ENCODE results near the gene ZNF577.

ZNF577 gene

GRCh38 chr19:51887522-51888498 lies at the start of gene ZNF577:
Gene ZNF577 (minus strand): TSS chr19:51887951. CDS start chr19:51880382, 7,569 bp downstream.
- peaks cover 0 to 14% (median 2%) of the 10 kb centered on the region in 4 donors for H3K4me1 ChIP-seq
- H3K27me3 ChIP-seq, result no peaks in the 10 kb centered on the region
- TF ChIP-seq CTCF (IDR thresholded peaks at IDR 0.05), result no peak
- intact Hi-C loops (cut with DNase I; ENCODE audit: low total_unique reads), result no loop called here
- DNase-seq, result peak; percentile 89 to 94
- peak within 1 kb of the TSS; percentile 79 to 82 for H3K27ac ChIP-seq
- H3K36me3 ChIP-seq, result peaks cover 37 to 56% (median 41%) of the 10 kb centered on the region in 3 donors
- peaks cover 3 to 62% (median 31%) of the 10 kb centered on the region in 3 donors for H3K9me3 ChIP-seq
- peak within 1 kb of the TSS; percentile 72 to 85 for H3K4me3 ChIP-seq

GRCh38 chr19:51931921-51932320 lies 44.2 kb upstream of the ZNF577 start:
- peaks cover 72 to 74% (median 73%) of the 10 kb centered on the region in 3 donors for H3K36me3 ChIP-seq
- intact Hi-C loops (cut with DNase I; ENCODE audit: low total_unique reads), result no loop called here
- DNase-seq, result no peak
- H3K4me3 ChIP-seq, result no peak overlapping the region
- no peaks in the 10 kb centered on the region for H3K27me3 ChIP-seq
- H3K9me3 ChIP-seq, result peaks cover 0 to 40% (median 31%) of the 10 kb centered on the region in 3 donors
- peaks cover 0 to 10% (median 8%) of the 10 kb centered on the region in 4 donors for H3K4me1 ChIP-seq
- H3K27ac ChIP-seq, result no peak overlapping the region
- no peak for TF ChIP-seq CTCF (IDR thresholded peaks at IDR 0.05)

- peaks cover 0 to 14% (median 10%) of the 10 kb centered on the region in 4 donors for H3K4me1 ChIP-seq
- no peak for TF ChIP-seq CTCF (IDR thresholded peaks at IDR 0.05)
- H3K36me3 ChIP-seq, result peaks cover 33 to 34% (median 33%) of the 10 kb centered on the region in 3 donors
- no peaks in the 10 kb centered on the region for H3K27me3 ChIP-seq
- no peak for DNase-seq
- peak overlapping the region; percentile 75 to 85 for H3K27ac ChIP-seq
- peaks cover 0 to 16% (median 10%) of the 10 kb centered on the region in 3 donors for H3K9me3 ChIP-seq
- intact Hi-C loops (cut with DNase I; ENCODE audit: low total_unique reads), result loop anchor here (10.0 kb wide), 1 partner anchor 307 kb away; no protein-coding TSS in a partner anchor
- H3K4me3 ChIP-seq, result peak overlapping the region; percentile 86 to 90
These were observed 40.1 kb upstream of the ZNF577 start for GRCh38 chr19:51927859-51928258.

GRCh38 chr19:51926784-51927741 lies 39.3 kb upstream of the ZNF577 start, which contains the start of gene ZNF613:
Gene ZNF613 (plus strand): TSS chr19:51927472. CDS start chr19:51936221, 8,749 bp downstream.
- Histone ChIP-seq H3K9me3 (peaks cover 2 to 24% (median 14%) of the 10 kb centered on the region in 3 donors), H3K36me3 (peaks cover 26 to 30% (median 27%) of the 10 kb centered on the region in 3 donors), H3K4me1 (peaks cover 0 to 14% (median 10%) of the 10 kb centered on the region in 4 donors), H3K27me3 (no peaks in the 10 kb centered on the region), H3K4me3 (peak within 1 kb of the TSS; percentile 86 to 90), H3K27ac (peak within 1 kb of the TSS; percentile 75 to 85)
- peak; percentile 87 to 92 for DNase-seq
- intact Hi-C loops (cut with DNase I; ENCODE audit: low total_unique reads), result loop anchor here (10.0 kb wide), 1 partner anchor 308 kb away; no protein-coding TSS in a partner anchor
- TF ChIP-seq CTCF (IDR thresholded peaks at IDR 0.05), result peak in 1 of 2 experiments; percentile 12

- DNase-seq, result no peak
- Histone ChIP-seq H3K9me3 (peaks cover 7 to 24% (median 21%) of the 10 kb centered on the region in 3 donors), H3K36me3 (peaks cover 19 to 28% (median 26%) of the 10 kb centered on the region in 3 donors), H3K27me3 (no peaks in the 10 kb centered on the region), H3K4me3 (peak overlapping the region; percentile 86 to 90), H3K4me1 (peaks cover 0 to 14% (median 10%) of the 10 kb centered on the region in 4 donors), H3K27ac (peak overlapping the region; percentile 75 to 85)
- TF ChIP-seq CTCF (IDR thresholded peaks at IDR 0.05), result no peak
- intact Hi-C loops (cut with DNase I; ENCODE audit: low total_unique reads), result loop anchor here (10.0 kb wide), 1 partner anchor 308 kb away; no protein-coding TSS in a partner anchor
These were observed 38.7 kb upstream of the ZNF577 start for GRCh38 chr19:51926426-51926783.

Data from tibial artery (tissue), 4 donors.